Stimulated activated naive CD8-positive, alpha-beta T cell treated with anti-CD3 and anti-CD28 coated beads, Interleukin-15, amount 100 ng/mL, for 72 hours (primary cell): ENCODE data around the gene DDX24.

Experiments used
- ATAC-seq: fragments of 150-1000 bp; cut with Tn5 transposase; 2 replicates; pipeline ENCODE4 v1.10.0; 2021; ENCODE audit warnings: mild to moderate bottlenecking, moderate library complexity
- DNase-seq, 2 donors: peaks; one replicate each; pipeline ENCODE4 v3.0.0; 2021 to 2022
- H3K27ac Mint-ChIP-seq, 2 donors: one replicate each; pipeline ENCODE4 v1.8.0; 2022; ENCODE audit warnings: mild to moderate bottlenecking in 2 of 2, mixed read lengths in 2 of 2, moderate library complexity in 2 of 2
- H3K27me3 Mint-ChIP-seq: one replicate; pipeline ENCODE4 v1.8.0; 2022; ENCODE audit warnings: mixed read lengths
- H3K4me1 Mint-ChIP-seq: one replicate; pipeline ENCODE4 v1.8.0; 2022; ENCODE audit warnings: mild to moderate bottlenecking, mixed read lengths
- H3K4me3 Mint-ChIP-seq, 2 donors: one replicate each; pipeline ENCODE4 v1.8.0; 2022; ENCODE audit warnings: mild to moderate bottlenecking in 2 of 2, mixed read lengths in 2 of 2, moderate library complexity in 1 of 2
- H3K9me3 Mint-ChIP-seq, 2 donors: one replicate each; pipeline ENCODE4 v1.8.0; 2022; ENCODE audit warnings: mixed read lengths in 2 of 2

Gene DDX24, protein sequence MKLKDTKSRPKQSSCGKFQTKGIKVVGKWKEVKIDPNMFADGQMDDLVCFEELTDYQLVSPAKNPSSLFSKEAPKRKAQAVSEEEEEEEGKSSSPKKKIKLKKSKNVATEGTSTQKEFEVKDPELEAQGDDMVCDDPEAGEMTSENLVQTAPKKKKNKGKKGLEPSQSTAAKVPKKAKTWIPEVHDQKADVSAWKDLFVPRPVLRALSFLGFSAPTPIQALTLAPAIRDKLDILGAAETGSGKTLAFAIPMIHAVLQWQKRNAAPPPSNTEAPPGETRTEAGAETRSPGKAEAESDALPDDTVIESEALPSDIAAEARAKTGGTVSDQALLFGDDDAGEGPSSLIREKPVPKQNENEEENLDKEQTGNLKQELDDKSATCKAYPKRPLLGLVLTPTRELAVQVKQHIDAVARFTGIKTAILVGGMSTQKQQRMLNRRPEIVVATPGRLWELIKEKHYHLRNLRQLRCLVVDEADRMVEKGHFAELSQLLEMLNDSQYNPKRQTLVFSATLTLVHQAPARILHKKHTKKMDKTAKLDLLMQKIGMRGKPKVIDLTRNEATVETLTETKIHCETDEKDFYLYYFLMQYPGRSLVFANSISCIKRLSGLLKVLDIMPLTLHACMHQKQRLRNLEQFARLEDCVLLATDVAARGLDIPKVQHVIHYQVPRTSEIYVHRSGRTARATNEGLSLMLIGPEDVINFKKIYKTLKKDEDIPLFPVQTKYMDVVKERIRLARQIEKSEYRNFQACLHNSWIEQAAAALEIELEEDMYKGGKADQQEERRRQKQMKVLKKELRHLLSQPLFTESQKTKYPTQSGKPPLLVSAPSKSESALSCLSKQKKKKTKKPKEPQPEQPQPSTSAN

DNA sequence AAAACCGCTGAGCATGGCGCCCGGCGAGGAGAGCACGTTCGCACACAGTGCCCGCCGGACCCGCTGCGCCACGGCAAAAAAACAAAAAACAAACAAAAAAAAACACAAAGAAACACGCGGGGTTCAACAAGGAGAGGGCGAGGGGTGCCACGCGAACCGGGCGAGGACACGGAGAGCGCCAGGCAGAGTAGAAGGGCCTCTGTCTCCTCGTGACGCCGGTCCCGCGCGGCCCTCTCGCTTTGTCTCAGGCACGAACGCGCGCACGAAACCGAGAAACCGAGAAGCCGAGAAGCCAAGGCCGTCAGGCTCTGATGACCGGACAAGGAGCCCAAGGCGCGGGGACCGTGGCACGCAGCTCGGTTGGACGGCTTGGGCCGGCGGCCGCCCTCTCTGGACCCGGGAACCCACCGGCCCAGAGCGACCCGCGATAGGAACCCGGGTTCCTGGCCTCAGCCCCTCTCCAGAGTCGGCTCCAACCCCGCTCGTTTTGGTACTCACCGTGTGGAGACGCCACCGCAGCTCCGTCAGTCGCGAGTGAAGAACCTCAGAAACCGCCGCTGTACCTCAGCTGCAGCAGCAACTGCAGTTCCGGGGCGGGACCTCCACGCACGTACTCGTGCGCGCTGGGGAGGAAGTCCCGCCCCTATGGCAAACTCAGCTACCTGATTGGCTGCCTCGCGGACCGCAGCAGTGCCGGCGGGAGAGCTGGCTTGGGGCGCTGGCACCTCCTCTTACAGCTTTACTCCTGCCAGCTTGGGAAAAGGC lies at the start of gene DDX24, which contains the start of gene IFI27L1:
DDX24 (minus strand) TSS at position 582 of the 765 bp plus-strand sequence. CDS start 1,460 bp downstream, outside the sequence.
IFI27L1 (plus strand) TSS at position 690 of the 765 bp plus-strand sequence. CDS start 15,628 bp downstream, outside the sequence.
- DNase-seq = peak; percentile 93 to 96
- Mint-ChIP-seq H3K27me3 (no peaks in the 10 kb centered on the region), H3K27ac (peak within 1 kb of the TSS; percentile 100), H3K9me3 (peaks cover 0 to under 1% of the 10 kb centered on the region in 2 donors), H3K4me1 (peaks cover 38% of the 10 kb centered on the region), H3K4me3 (peak within 1 kb of the TSS; percentile 96 to 99)
- peak; percentile 97 for ATAC-seq

DNA sequence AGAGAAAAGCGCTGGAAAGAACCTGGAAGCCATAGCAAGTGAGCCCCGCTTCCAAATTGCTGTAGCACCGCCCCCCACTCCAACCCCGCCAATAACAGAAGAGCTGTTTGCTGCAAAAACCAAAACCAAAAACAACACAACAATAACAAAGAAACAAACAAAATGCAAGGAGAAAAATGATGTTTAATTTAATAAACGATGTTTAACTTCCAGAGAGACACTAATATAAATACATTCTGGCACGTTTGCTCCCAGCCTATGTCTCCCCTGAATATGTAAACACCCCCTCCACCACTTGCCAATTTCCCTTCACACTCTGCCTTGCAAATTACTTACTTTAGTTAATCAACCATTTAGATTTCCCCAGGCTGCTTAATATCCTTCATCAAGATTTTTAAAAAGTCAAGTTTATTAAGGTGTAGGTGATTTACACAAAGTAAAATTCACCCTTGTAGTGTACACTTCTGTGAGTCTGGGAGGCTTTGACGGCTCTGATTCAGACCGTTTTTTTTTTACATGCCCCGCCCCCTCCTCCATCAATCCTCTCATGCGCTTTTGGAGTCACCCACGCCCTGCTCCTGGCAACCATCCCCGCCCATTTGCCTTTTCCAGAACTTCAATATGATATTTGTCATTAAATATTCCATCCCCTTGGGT lies 48.9 kb upstream of the DDX24 start:
- ATAC-seq (no peak), DNase-seq (peak in 1 of 2 donors; percentile 23)
- no peaks in the 10 kb centered on the region for H3K27me3 Mint-ChIP-seq
- peaks cover 26% of the 10 kb centered on the region for H3K4me1 Mint-ChIP-seq
- H3K4me3 Mint-ChIP-seq = peak overlapping the region; percentile 97 to 99
- H3K27ac Mint-ChIP-seq = peak overlapping the region; percentile 49 to 88
- peaks cover under 1 to 2% of the 10 kb centered on the region in 2 donors for H3K9me3 Mint-ChIP-seq

DNA sequence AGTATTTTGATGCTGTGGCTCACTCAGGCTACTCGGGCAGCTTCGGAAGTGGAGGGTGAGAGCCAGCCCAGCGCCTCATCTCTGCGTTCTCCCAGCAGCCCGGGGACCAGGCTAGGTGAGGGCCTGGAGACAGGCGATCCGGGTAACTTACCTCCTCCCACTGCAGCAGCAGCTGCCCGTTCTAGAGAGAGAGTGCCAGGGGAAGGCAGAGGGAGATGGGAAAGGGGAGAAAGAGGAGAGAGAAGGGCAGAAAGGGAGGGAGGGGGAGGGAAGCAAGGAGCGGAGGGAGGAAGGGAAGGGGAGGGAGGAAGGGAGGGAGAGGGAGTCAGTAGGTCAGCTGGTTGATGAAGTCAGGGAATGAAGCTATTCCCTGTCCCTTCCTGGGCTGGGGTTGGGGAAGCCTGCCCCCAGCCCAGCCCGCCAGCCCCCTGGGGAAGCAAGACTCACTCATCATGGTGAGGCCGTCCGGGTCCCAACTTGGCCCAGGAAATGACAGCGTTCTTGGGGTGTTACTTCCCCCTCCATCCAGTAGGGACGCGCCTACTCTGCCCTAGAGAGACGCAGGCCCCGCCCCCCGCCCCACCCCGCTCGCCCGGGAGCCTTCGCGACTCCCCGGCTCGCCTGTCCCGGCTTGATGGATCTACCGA lies 48.2 kb upstream of the DDX24 start, which contains the start of gene IFI27L2:
IFI27L2 (minus strand) TSS at position 494 of the 647 bp plus-strand sequence; CDS start at position 454, 40 bp downstream.
- DNase-seq (peak; percentile 62 to 67), ATAC-seq (peak; percentile 95)
- H3K9me3 Mint-ChIP-seq = no peaks in the 10 kb centered on the region
- peak within 1 kb of the TSS; percentile 94 to 96 for H3K27ac Mint-ChIP-seq
- H3K4me3 Mint-ChIP-seq = peak within 1 kb of the TSS; percentile 97 to 99
- H3K4me1 Mint-ChIP-seq = peaks cover 26% of the 10 kb centered on the region
- no peaks in the 10 kb centered on the region for H3K27me3 Mint-ChIP-seq

DNA sequence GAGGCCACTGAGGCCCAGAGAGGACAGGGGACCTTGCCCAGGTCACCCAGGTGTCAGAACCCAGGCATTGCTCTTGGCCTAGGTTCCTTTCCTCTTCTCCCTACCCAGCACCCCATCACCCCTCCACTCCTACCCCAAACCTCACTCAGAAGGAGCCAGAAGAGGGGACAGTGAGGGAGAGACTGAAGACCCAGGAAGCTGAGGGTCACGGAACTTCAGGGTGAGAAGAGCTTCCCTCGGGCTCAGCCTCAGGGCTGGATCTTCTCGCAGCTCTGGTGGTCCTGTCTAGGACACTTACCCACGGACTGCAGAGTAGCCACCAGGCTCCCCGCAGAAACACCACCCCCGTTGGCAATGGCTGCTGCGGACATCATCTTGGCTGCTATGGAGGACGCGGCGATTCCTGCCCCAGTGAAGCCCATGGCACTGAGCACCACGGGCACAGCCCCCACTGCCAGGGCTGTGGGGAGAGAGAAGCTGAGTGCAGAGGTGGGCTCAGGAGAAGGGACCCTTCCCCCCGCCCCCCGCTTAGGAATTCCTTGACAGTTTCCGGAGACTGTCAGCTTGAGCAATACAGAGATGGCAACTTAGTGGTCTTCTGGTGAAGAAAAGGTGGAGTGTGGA lies 47.3 kb upstream of the DDX24 start:
- Mint-ChIP-seq H3K9me3 (no peaks in the 10 kb centered on the region), H3K4me1 (peaks cover 26% of the 10 kb centered on the region), H3K4me3 (peak overlapping the region; percentile 97 to 99), H3K27me3 (no peaks in the 10 kb centered on the region), H3K27ac (peak overlapping the region; percentile 94 to 96)
- no peak for DNase-seq
- no peak for ATAC-seq

DNA sequence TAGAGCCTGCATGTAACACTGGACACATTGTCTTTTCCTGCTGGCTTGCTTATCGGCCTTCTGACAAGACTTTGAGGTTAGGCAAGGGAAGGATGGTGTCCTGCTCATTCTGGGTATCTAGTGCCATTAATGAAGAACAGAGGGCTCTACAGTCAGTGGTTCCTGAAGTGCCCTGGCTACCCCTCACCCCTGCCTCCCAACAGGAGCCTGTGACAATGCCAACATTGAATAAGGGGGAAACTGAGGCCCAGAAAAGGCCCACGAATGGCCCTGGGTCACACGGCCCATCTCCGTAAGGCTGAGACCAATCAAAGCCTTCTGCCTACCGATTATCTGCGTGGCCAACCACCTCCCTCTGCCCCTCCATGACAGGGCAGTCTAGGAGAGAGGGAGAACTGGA lies 46.3 kb upstream of the DDX24 start:
- DNase-seq (no peak), ATAC-seq (no peak)
- Mint-ChIP-seq H3K4me1 (peaks cover 26% of the 10 kb centered on the region), H3K4me3 (no peak overlapping the region), H3K27me3 (no peaks in the 10 kb centered on the region), H3K9me3 (no peaks in the 10 kb centered on the region), H3K27ac (peak overlapping the region in 1 of 2 donors; percentile 48)

DNA sequence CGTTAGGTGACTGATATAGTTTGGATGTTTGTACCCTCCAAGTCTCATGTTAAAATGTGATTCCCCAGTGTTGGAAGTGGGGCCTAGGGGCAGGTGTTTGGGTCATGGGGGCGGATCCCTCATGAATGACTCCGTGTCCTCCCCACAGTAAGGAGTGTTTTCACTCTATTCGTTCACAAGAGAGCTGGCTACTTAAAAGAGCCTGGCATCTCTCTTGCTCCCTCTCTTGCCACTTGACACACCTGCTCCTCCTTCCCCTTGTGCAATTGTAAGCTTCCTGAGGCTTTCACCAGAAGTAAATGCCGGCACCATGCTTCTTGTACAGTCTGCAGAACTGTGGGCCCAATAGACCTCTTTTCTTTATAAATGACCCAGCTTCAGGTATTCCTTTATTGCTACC lies 45.8 kb upstream of the DDX24 start:
- no peak overlapping the region for H3K4me3 Mint-ChIP-seq

DNA sequence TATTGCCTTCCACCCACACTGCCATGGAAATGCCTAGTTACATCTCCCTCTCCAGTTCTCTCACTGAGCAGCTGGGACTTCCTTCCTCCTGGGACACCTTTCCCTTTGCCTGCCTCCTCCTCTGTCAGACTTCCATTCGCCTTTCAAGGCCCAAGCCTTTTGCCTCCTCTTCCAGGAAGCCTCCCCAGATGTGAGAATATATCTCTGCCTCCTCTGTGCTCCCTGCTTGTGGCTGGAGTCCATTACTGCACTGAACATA lies 45.3 kb upstream of the DDX24 start:
- ATAC-seq (no peak), DNase-seq (no peak)
- no peaks in the 10 kb centered on the region for H3K27me3 Mint-ChIP-seq
- H3K9me3 Mint-ChIP-seq = no peaks in the 10 kb centered on the region
- no peak overlapping the region for H3K4me3 Mint-ChIP-seq
- peak overlapping the region in 1 of 2 donors; percentile 1 for H3K27ac Mint-ChIP-seq
- peaks cover 26% of the 10 kb centered on the region for H3K4me1 Mint-ChIP-seq

More for the DNA sequence above, 45.8 kb upstream of the DDX24 start:
- ATAC-seq (no peak), DNase-seq (no peak)
- Mint-ChIP-seq H3K4me1 (peaks cover 26% of the 10 kb centered on the region), H3K9me3 (no peaks in the 10 kb centered on the region), H3K27ac (no peak overlapping the region), H3K27me3 (no peaks in the 10 kb centered on the region)

DNA sequence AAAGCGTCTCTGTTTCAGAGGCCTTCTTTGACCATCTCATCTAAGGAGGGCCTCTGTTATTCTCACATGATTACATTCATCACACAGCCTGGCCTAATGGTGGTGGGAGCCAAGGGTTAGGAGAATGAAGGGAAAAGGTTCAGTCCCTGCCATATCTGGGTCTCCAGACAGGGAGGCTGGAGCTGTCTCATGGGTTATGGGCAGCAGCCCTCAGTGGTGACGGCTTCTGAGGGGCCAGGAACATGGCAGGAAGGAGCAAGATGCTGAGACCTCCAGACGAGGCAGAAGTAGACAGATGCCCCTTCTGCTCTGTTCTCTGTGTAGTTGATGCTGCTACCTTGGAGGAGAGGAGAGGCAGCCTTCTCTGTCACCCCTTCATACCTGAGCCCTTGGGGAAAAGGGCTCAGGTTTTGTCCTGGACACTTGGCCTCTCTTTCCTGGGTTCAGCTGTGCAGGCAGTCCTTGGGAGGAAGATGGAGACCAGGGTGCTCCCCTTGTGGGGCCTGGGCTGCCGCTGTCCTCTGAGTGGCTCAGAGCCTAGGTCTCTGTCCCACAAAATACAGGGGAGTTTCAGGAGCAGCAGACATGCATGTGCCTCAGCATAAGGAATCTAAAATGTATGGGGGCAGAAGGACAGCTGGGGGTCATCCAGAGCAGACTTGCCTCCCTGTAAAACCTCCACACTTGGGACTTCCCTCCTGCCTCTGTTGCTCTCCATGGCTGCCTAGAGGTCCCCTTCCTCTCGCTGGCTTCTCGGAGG lies 44.8 kb upstream of the DDX24 start:
- ATAC-seq (no peak), DNase-seq (no peak)
- H3K4me1 Mint-ChIP-seq = peaks cover 26% of the 10 kb centered on the region
- H3K4me3 Mint-ChIP-seq = no peak overlapping the region
- peaks cover 3% of the 10 kb centered on the region for H3K27me3 Mint-ChIP-seq
- H3K27ac Mint-ChIP-seq = no peak overlapping the region
- H3K9me3 Mint-ChIP-seq = peaks cover 3% of the 10 kb centered on the region in 2 donors

DNA sequence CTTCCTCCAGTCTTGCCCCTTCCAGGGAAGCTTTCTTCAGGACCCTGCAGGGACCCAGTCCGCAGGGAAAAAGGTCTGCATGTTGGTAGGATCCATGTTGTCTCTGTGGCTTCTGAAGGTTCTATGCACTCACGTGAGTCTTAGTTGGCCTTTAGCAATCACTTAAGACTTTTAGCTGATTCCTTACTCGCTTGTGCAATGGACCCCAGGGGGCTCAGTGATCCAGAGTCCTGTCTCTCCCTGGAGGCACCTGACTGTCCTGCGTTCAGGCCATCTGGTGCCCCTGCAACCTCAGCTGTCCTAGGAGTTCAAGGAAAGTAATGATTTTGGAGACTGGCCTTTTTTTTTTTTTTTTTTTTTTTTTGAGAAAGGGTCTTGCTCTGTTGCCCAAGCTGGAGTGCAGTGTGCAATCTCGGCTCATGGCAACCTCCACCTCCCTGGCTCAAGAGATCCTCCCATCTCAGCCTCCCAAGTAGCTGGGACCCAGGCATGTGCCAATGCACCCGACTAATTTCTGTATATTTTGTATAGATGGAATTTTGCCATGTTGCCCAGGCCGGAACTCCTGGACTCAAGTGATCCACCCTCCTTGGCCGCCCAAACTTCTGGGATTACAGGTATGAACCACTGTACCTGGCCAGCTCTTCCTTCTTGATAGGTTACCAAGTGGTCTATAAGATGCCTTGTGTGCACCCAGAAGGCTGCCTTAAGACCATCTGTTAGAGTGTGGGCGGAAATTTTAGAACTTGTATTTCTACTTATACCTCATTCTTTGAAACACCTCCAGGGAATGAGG lies 43.8 kb upstream of the DDX24 start:
- ATAC-seq = no peak
- H3K4me3 Mint-ChIP-seq = no peak overlapping the region

DNA sequence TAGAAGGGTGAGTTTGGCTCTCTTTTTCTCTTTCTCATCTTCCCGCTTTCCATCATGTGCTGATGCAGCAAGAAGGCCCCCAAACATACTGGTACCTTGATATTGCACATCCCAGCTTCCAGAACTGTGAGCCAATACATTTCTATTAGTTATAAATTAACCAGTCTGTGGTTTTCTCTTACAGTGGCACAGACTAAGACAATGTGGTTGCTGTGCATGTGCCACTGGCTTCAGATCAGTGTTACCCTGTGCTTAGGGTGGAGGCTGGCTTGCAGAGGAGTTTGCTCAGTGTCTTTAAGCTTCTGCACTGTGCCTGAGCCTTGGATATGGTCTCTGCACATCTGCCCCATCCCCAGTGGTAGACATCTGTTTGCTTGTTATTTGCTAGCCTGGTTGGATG lies 42.9 kb upstream of the DDX24 start:
- Mint-ChIP-seq H3K4me1 (peaks cover 13% of the 10 kb centered on the region), H3K4me3 (no peak overlapping the region), H3K27me3 (peaks cover 7% of the 10 kb centered on the region), H3K27ac (no peak overlapping the region), H3K9me3 (peaks cover 6 to 19% of the 10 kb centered on the region in 2 donors)
- no peak for DNase-seq
- ATAC-seq = no peak

More for the DNA sequence above, 43.8 kb upstream of the DDX24 start:
- no peak for DNase-seq
- Mint-ChIP-seq H3K27ac (peak overlapping the region; percentile 19 to 65), H3K9me3 (peaks cover 6 to 14% of the 10 kb centered on the region in 2 donors), H3K4me1 (peaks cover 19% of the 10 kb centered on the region), H3K27me3 (peaks cover 7% of the 10 kb centered on the region)

DNA sequence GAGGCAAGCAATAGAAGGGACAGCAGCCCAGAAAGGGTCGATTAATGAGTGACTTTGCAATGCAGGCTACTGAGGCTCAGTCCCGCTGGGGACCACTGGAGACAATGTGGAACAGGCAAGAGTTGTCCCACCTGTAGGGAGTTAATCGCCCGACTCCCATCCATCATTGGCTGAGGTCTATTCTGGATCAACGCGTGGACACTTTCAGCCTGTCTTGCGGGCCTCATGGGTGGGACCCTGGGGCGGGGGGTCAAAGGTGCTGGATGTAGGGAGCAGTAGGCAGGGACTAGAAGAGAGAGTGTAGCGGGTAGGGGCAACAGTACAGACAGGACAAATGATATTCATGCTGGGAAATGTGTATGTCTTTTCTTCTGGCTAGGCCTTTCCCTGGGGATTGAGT lies 42.3 kb upstream of the DDX24 start:
- Mint-ChIP-seq H3K27ac (no peak overlapping the region), H3K4me3 (no peak overlapping the region), H3K4me1 (peaks cover 7% of the 10 kb centered on the region), H3K27me3 (peaks cover 7% of the 10 kb centered on the region), H3K9me3 (peaks cover 6 to 19% of the 10 kb centered on the region in 2 donors)
- DNase-seq = peak in 1 of 2 donors; percentile 3
- no peak for ATAC-seq

DNA sequence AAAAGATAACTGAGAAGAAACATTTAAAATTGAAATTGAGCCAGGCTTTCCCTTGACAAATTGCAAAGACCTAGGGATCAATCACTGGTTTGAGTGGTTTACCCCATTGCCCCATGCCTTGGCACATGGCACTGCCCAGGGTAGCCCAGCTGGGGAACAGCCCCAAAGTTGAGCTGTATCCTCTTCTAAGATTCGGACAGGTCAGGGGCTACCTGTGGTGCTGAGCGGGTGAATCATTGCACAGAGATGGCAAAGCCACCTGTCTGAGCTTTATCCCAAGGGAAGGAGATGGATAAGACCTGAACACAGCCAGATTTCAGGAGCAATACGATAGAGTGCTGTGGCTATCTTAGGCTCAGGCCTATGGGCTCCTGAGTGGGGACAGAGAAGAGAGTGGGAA lies 41.4 kb upstream of the DDX24 start:
- Mint-ChIP-seq H3K4me1 (peaks cover 7% of the 10 kb centered on the region), H3K9me3 (peaks cover 6 to 19% of the 10 kb centered on the region in 2 donors), H3K27me3 (peaks cover 16% of the 10 kb centered on the region), H3K27ac (no peak overlapping the region), H3K4me3 (no peak overlapping the region)
- no peak for DNase-seq
- no peak for ATAC-seq

DNA sequence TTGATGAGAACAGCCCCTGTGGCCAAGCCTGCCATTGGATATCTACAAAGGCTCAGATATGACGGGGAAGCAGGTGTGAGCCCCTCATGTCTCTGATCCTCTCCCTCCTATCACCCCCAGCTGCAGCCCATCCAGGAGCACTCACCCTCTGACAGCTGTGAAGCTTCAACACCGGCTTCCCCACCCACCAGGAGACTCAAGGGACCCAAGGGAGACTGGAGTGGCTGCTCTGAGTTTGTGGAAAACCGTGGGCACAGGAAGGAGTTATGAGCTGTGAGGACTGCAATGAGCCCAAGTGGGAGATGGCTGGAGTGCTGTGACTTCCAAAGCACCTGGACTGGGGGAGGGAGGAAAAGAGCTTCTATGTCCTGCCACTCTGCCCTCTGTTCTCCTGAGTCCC lies 40.5 kb upstream of the DDX24 start:
- no peak overlapping the region for H3K27ac Mint-ChIP-seq
- ATAC-seq (no peak), DNase-seq (no peak)

More for the DNA sequence above, 40.5 kb upstream of the DDX24 start:
- Mint-ChIP-seq H3K9me3 (peaks cover 6 to 19% of the 10 kb centered on the region in 2 donors), H3K4me3 (no peak overlapping the region), H3K4me1 (peaks cover 7% of the 10 kb centered on the region), H3K27me3 (peaks cover 25% of the 10 kb centered on the region)
